ENCODE data around the gene LARGE1.

DNA sequence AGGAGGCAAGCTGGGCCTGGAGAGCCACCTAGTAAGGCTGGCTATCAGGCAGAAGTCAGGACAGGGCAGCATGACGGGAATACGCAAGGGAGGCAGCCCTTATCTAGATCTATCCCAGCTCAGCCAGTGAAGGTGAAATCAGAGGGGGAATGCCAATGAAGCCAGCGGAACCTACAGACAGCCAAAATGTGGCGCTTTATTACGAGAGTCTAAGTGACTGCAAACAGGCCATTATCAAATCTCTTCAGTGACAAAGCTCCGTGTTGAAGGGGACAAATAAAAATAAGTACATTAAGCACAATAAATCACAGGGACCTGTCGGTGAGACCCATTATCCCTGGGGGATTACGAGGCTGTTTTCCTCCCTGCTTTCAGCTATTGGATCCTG, 22.8 kb downstream of the LARGE1 start:
- TF ChIP-seq, protein P1, sequence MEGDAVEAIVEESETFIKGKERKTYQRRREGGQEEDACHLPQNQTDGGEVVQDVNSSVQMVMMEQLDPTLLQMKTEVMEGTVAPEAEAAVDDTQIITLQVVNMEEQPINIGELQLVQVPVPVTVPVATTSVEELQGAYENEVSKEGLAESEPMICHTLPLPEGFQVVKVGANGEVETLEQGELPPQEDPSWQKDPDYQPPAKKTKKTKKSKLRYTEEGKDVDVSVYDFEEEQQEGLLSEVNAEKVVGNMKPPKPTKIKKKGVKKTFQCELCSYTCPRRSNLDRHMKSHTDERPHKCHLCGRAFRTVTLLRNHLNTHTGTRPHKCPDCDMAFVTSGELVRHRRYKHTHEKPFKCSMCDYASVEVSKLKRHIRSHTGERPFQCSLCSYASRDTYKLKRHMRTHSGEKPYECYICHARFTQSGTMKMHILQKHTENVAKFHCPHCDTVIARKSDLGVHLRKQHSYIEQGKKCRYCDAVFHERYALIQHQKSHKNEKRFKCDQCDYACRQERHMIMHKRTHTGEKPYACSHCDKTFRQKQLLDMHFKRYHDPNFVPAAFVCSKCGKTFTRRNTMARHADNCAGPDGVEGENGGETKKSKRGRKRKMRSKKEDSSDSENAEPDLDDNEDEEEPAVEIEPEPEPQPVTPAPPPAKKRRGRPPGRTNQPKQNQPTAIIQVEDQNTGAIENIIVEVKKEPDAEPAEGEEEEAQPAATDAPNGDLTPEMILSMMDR (IDR thresholded peaks at IDR 0.05; ENCODE audit: borderline replicate concordance, extremely low read depth, low read length, poor library complexity, severe bottlenecking) = no peak
- no peak for TF ChIP-seq EZH2 (IDR thresholded peaks at IDR 0.05; ENCODE audit: borderline replicate concordance, low read depth, low read length, severe bottlenecking)

Measured in DND-41 (cell line).